ENCODE results near the gene C2CD4A.
"Not testable (repeated sequence)": the region's sequence is repeated elsewhere in the genome, so short reads cannot be mapped to it uniquely, and the experiment has no call there.

The C2CD4A gene

DNA sequence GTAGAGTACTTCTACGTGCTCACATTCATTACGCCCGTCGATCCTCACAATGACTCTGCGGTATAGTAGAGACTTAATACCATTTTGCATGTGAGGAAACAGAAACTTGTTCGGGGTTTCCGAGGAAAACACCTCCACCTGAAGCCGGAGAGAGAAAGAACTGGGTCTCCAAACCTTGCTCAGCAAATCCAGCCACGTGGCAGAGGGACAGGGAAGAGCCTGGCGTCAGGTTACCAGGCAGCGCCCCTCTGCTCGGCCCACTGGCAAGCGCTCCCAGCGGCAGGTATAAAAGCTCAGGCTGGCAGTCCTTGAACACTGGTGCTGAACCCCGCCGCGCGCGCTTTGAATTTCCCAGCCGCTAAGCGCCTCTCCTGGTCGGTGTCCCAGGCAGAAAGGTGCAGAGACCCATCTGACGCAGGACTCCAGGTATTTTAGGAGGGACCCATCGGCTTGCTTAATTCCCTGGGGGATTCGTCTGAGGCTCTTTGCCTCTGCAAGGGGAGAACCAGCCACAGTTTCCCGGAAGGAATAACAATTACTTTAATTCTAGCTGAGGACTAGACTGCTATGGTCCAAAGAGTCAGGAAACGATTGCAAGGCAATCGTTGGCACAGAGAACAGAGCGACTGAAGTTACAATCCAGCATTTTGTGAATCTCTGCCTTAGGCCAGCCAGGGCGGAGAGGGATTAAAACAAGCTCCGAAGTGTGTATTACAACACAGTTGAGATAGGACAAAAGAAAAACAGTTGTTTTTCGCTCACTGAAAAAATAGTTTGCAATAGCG is at the start of gene C2CD4A:
TSS of gene C2CD4A (plus strand) at position 315 of the 785 bp plus-strand sequence. CDS start 637 bp downstream, outside the sequence.
- peak in 2 of 3 donors; percentile 27 to 45 for DNase-seq (ENCODE audit: low read depth in 3 of 3)

DNA sequence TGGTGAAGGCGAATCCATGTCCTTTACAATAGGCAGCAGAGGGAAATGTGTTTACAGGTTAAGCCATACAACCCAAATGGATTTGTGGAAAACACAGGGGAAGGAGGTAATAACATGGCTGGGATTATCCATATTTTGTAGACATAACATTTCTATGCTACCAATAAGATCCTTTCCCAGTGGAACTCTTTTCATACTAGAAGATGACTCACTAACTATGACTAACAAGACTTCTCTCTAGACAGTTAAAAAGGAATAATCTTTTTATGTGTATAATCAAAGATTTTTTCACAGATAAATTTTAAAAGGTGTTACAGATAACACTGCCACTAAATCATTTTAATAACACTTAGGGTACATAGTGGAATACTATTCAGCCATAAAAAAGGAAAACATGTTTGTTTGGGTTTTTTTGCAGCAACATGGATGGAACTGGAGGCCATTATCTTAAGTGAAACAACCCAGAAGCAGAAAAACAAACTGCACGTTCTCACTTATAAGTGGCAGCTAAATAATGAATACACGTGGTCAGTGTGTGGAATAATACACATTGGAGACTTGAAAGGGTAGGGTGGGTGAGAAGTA is 46.1 kb upstream of the C2CD4A start:
- no peak for DNase-seq (ENCODE audit: low read depth in 3 of 3)

DNA sequence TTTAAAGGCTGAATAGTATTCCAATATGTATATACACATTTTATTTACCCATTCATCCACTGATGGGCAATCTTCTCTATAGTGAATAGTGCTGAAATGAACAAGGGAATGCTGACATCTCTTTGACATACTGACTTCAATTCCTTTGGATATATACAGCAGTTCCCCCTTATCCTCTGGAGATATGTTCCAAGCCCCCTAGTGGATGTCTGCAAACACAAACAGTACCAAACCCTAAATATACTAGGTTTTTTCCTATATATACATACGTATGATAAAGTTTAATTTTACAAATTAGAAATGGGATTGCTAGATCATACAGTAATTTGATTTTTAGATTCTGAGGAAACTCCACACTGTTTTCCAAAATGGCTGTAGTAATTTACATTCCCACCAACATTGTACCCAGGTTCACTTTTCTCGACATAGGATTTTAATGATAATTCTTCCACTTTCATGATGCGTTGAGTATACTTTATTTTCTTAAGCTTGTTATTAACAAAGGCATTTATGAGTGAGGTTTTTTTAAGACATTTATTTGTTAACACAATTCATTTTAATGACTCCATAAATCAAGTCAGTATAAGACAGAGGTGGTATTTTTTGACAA is 44.7 kb upstream of the C2CD4A start:
- no peak for DNase-seq (ENCODE audit: low read depth in 3 of 3)

DNA sequence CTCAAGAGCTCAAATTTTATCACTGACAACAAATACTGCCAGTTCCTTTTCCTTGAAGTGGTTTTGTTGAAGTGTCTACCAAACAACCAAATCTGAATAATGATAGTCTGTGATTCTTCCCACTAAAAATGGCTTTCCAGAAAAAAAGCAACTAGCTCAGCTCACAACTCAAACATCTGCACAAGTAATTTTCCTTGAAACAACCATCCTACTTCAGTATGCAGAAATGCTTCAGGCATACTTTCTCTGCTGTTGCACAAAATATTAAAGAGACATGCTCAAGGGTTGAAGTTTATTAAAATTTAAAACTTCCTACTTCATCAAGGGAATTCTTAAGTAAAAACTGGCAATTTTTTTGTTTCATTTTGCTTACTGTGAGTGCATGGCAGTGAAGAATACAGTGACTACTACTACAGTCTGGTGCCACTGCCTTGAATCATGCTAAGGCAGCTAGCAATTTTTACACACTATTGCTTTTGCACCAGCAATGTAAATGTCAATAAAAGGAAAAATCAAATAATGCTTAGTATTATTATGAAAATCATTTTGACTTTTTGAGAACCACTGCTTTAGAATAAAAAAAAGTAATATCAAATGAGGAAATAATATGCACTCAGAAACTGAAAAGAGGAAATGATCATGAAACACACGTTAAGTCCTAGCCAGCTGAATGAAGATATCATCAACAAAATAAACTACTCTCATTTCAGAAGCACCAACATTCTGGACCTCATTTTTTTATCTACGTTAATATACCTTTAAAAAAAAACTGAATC is 40.1 kb upstream of the C2CD4A start:
- no peak for DNase-seq (ENCODE audit: low read depth in 3 of 3)

- no peak for DNase-seq (ENCODE audit: low read depth in 3 of 3)
Measured at GRCh38 chr15:62027263-62027565, 39.6 kb upstream of the C2CD4A start.

DNA sequence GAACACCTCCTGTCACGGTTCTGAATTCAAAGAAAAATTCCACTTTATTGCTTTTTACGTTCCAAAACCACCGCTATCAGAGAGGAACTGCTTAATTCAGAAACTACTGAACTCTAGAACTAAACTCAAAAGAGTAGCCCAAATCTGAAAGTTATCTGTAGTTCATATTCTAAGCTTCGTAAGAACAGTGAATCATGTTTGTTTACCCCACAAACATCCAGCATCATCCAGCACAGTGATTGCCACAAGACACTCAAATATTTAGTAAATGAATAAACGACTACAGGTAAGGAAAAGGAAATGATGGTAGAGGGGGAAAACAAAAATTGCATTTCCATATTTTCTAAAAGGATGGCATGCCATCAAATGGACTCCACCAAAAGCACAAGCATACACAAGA is 38.9 kb upstream of the C2CD4A start:
- no peak for DNase-seq (ENCODE audit: low read depth in 3 of 3)

GRCh38 chr15:62035256-62035924 is 31.4 kb upstream of the C2CD4A start:
- no peak for DNase-seq (ENCODE audit: low read depth in 3 of 3)

DNA sequence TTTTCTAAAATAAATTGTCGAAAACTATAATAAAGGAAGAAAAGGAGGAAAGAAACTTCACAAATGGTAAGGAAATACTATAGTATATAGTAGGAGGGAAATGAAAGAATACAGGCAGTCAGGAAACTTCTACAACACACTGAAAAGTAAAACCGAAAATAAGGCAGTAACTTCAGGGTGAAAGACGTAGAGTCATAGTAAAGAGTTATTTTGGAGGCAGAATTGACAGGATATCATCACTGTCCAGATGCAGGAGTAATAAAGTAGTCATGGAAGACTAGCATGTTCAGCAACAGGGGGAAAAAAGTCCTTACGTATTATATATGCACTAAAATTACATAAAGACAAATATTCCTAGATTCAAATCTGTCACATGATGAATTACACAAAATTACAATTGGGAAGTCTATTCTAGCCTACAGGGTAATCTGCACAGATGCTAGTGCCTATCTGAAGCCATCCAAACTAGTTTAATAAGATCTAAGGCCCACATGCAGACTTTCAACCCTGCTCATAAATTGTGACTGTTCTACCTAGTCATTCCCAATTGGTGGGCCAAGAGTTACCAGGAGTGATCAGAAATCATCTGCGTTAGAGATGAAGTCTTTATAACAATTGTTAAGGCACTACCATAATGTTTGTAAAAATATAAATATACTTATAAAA is 20.6 kb upstream of the C2CD4A start:
- no peak for DNase-seq (ENCODE audit: low read depth in 3 of 3)

- no peak for DNase-seq (ENCODE audit: low read depth in 3 of 3)
Measured at GRCh38 chr15:62047282-62047827, 19.4 kb upstream of the C2CD4A start.

- not testable (repeated sequence) for DNase-seq (ENCODE audit: low read depth in 3 of 3)
Measured at GRCh38 chr15:62048254-62048653, 18.5 kb upstream of the C2CD4A start.

DNA sequence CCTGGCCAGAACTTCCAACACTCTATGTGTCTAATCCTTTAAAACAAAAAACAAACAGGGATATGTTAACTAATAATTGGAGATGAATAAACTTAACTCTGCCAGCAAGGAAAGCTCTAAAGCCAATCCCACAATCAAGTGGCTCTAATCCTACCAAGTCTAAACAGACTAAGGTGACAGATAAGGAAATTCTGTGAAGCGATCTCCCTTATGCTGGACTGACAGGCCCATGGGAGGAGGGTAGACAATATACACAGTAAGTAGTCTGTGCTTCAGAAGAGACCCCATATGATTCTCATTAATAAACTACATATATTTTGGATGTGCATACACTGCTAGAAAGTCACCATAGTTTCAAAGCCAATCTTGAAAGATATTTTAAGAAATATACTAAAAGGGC is 16.7 kb upstream of the C2CD4A start:
- DNase-seq (ENCODE audit: low read depth in 3 of 3) = no peak

GRCh38 chr15:62051166-62051565 is 15.6 kb upstream of the C2CD4A start:
- no peak for DNase-seq (ENCODE audit: low read depth in 3 of 3)

DNA sequence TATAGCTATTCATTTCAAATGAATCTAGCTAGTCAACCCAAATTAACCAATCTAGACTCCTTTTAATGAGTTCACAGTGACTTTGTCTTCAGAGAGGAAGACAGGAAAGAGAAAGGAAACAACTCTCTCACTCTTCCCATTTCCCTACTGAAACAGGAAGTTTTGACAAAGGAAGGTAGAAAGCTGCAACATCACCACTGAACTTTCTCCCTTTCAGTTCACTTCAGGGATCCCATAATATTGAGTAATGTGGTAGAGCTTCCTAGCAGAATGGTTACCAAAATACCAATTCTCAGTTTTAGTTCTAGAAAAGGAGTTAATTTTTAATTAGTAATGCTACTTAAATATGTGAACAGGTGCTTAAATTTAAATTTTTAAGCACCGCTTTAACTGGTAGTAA is 14.1 kb upstream of the C2CD4A start:
- DNase-seq (ENCODE audit: low read depth in 3 of 3) = no peak

- DNase-seq (ENCODE audit: low read depth in 3 of 3) = no peak
Measured at GRCh38 chr15:62053439-62054085, 13.2 kb upstream of the C2CD4A start.

GRCh38 chr15:62054979-62055378 is 11.8 kb upstream of the C2CD4A start:
- DNase-seq (ENCODE audit: low read depth in 3 of 3) = no peak

DNA sequence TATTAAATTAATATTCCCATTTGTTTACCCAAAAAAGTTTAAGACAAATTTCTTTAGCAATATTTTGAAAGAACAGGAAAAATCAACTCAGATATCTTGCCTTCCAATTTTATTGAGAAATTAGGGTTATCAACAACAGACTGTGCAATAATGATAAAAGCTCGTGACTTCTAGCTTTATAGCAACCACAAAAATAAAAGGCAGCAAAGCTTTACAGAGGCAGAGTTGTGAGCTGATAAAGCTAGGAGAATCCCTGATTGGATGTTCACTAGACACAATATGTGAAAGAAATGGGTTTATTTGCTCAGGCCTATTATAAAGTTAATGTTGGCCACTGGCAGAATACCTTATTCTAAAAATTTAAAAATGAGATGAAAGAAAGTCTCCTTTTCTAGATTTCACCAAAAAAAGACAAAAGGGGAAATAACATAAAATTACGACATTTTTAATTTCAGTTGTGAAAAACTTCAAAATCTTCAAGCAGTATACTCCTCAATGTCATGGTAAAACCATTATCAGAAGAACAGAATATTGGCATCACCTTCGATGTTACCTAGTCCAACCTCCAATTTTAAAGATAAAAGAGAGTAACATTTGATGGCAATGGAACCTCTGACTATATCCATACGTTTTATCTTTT is 9.3 kb upstream of the C2CD4A start:
- DNase-seq (ENCODE audit: low read depth in 3 of 3) = no peak

GRCh38 chr15:62058327-62059028 is 8.3 kb upstream of the C2CD4A start:
- no peak for DNase-seq (ENCODE audit: low read depth in 3 of 3)

- DNase-seq (ENCODE audit: low read depth in 3 of 3) = no peak
Measured at GRCh38 chr15:62059108-62059815, 7.5 kb upstream of the C2CD4A start.

- peak; percentile 28 to 41 (median 36) for DNase-seq (ENCODE audit: low read depth in 3 of 3)
Measured at GRCh38 chr15:62059816-62060112, 7.0 kb upstream of the C2CD4A start.

Measured in stimulated activated CD4-positive, alpha-beta T cell treated with anti-CD3 and anti-CD28 coated beads, TNF-alpha, amount 100 ng/mL, for 48 hours (primary cell).